22Rv1 (cell line): ENCODE data around the gene HMGN5.

ENCODE experiments used
- H3K27ac ChIP-seq: fragments of 450-650 bp; 2 replicates; pipeline ENCODE4 v1.5.1; 2017
- ZFX ChIP-seq: fragments of 450-650 bp; IDR thresholded peaks from 2 replicates; pipeline ENCODE4 v1.6.1; 2017; ENCODE audit warnings: antibody characterized with exemption, borderline replicate concordance
- TF ChIP-seq, protein P1 (sequence below): fragments of 450-650 bp; IDR thresholded peaks from 2 replicates; pipeline ENCODE4 v1.5.1; 2017; ENCODE audit warnings: mild to moderate bottlenecking

The HMGN5 gene

DNA sequence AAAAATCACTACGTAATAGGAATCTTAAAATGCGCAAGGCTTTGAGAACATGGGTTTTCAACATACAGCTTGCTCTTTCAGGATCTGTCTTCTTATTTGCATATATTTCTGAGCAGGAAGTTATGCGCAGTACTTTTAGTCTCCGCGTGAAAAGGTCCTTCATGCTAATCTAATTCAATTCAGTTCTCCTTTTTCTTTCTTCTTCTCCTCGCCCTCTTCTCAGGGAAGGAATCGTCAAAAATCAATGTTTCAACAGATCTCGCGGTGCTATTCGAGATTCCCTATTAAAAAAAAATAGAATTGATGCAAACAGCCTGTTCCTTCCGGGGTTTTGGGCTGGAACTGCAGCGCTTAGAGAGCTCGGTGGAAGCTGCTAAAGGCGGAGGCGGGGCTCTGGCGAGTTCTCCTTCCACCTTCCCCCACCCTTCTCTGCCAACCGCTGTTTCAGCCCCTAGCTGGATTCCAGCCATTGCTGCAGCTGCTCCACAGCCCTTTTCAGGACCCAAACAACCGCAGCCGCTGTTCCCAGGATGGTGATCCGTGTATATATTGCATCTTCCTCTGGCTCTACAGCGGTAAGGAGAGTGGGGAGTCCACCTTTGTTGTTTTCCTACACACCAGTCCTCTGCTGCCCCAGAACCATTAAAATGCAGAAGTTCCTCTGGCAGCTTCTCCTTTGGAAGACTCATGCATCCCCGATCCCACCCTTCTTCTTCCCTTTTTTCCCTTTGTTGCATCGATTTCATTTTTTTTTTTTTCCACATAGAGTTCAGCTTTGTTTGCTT is at the start of gene HMGN5, which contains the start of gene SH3BGRL:
HMGN5 (minus strand) TSS at position 243 of the 785 bp plus-strand sequence. CDS start 80,364 bp downstream, outside the sequence.
SH3BGRL (plus strand) TSS at position 432 of the 785 bp plus-strand sequence; CDS start at position 531, 99 bp downstream.
- TF ChIP-seq ZFX = no peak
- TF ChIP-seq, protein P1, sequence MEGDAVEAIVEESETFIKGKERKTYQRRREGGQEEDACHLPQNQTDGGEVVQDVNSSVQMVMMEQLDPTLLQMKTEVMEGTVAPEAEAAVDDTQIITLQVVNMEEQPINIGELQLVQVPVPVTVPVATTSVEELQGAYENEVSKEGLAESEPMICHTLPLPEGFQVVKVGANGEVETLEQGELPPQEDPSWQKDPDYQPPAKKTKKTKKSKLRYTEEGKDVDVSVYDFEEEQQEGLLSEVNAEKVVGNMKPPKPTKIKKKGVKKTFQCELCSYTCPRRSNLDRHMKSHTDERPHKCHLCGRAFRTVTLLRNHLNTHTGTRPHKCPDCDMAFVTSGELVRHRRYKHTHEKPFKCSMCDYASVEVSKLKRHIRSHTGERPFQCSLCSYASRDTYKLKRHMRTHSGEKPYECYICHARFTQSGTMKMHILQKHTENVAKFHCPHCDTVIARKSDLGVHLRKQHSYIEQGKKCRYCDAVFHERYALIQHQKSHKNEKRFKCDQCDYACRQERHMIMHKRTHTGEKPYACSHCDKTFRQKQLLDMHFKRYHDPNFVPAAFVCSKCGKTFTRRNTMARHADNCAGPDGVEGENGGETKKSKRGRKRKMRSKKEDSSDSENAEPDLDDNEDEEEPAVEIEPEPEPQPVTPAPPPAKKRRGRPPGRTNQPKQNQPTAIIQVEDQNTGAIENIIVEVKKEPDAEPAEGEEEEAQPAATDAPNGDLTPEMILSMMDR = no peak
- peak within 1 kb of the TSS; percentile 73 for H3K27ac ChIP-seq

- no peak overlapping the region for H3K27ac ChIP-seq
- TF ChIP-seq, protein P1 = no peak
- no peak for TF ChIP-seq ZFX
Measured at GRCh38 chrX:81241753-81242152, 40.0 kb upstream of the HMGN5 start.

- TF ChIP-seq, protein P1 = no peak
- TF ChIP-seq ZFX = no peak
- H3K27ac ChIP-seq = no peak overlapping the region
Measured at GRCh38 chrX:81240701-81241331, 39.1 kb upstream of the HMGN5 start.

DNA sequence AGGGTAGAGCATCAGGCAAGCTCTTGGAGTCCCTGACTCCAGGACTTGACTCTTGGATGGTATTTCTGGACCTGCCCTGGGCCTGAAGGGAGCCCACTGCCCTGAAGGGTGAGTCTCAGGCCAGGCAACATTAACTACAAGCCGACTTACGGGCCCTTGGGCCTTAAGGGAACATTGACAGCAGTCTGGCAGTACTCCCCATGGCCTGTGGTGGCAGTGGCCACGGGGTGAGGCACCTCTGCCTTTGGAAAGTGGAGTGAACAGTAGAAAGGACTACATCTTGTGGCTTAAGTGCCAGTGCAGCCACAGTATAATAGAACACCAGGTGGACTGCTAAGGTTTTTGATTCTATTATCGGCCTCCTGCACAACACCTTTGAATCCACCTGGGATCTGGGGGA is 36.5 kb upstream of the HMGN5 start:
- TF ChIP-seq ZFX = no peak
- TF ChIP-seq, protein P1 = no peak
- no peak overlapping the region for H3K27ac ChIP-seq

GRCh38 chrX:81237516-81237915 is 35.8 kb upstream of the HMGN5 start:
- no peak overlapping the region for H3K27ac ChIP-seq
- TF ChIP-seq ZFX = no peak
- TF ChIP-seq, protein P1 = no peak

DNA sequence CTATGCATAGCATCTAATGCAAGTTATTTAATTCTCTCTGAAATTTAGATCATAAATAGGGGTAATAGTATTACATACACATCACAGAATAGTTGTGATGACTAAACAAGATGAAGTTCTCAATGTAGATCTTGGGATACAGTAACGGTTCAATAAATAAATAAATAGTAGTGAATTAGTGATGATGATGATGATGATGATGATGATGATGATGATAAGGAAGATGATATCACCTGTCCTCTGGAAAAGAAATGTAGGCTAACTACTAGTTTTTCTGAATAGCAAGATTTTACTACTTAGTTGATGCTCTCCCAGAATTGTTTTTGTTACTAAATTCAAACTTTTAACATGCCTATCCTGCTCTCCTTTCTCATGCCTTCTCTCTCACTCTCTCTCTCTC is 30.5 kb upstream of the HMGN5 start:
- no peak overlapping the region for H3K27ac ChIP-seq
- TF ChIP-seq, protein P1 = no peak
- TF ChIP-seq ZFX = no peak

- no peak overlapping the region for H3K27ac ChIP-seq
- TF ChIP-seq ZFX = no peak
- TF ChIP-seq, protein P1 = no peak
Measured at GRCh38 chrX:81231476-81231875, 29.8 kb upstream of the HMGN5 start.
